GM23338 (cell line): ENCODE results near the gene TRPC3. TPM values are rescaled to one million over a fixed set of nuclear protein-coding genes. Genes with fewer than 3 reads are reported as not detected.

ENCODE experiments used
- ATAC-seq: fragments of 200-7000 bp; cut with Tn5 transposase; 3 replicates; pipeline ENCODE4 v1.9.1; 2020
- DNase-seq: peaks from one replicate; pipeline ENCODE4 v3.0.0-alpha.2; 2015; ENCODE audit warnings: low spot score
- H2AFZ ChIP-seq: fragments of 200-600 bp; sonication (generic); 2 replicates; pipeline ENCODE4 v1.8.0; 2016; ENCODE audit warnings: antibody characterized with exemption, mild to moderate bottlenecking, moderate library complexity
- H3F3A ChIP-seq: fragments of 200-600 bp; sonication (generic); replicated peaks from 2 replicates; pipeline ENCODE4 v1.8.0; 2017; ENCODE audit warnings: antibody characterized with exemption, mixed run types, low read depth
- H3K27ac ChIP-seq: fragments of 200-600 bp; sonication (generic); 2 replicates; pipeline ENCODE4 v1.6.1; 2016; ENCODE audit warnings: low read depth
- H3K27me3 ChIP-seq: fragments of 200-600 bp; sonication (generic); 2 replicates; pipeline ENCODE4 v1.8.0; 2016; ENCODE audit warnings: mild to moderate bottlenecking, mixed run types, moderate library complexity; ENCODE audit not compliant: insufficient read depth
- H3K36me3 ChIP-seq: fragments of 200-600 bp; sonication (generic); 2 replicates; pipeline ENCODE4 v1.8.0; 2016; ENCODE audit warnings: mild to moderate bottlenecking; ENCODE audit not compliant: insufficient read depth
- H3K4me1 ChIP-seq: fragments of 200-600 bp; sonication (generic); 2 replicates; pipeline ENCODE4 v1.8.0; 2016; ENCODE audit warnings: mild to moderate bottlenecking, moderate library complexity; ENCODE audit not compliant: insufficient read depth
- H3K4me2 ChIP-seq: fragments of 200-600 bp; sonication (generic); 2 replicates; pipeline ENCODE4 v1.7.1; 2017; ENCODE audit warnings: mixed run types
- H3K4me3 ChIP-seq: fragments of 200-600 bp; sonication (generic); 2 replicates; pipeline ENCODE4 v1.6.1; 2016; ENCODE audit warnings: mixed run types
- H3K79me2 ChIP-seq: fragments of 200-600 bp; sonication (generic); replicated peaks from 2 replicates; pipeline ENCODE4 v1.8.0; 2017; ENCODE audit warnings: mild to moderate bottlenecking; ENCODE audit not compliant: insufficient read depth
- H3K9me2 ChIP-seq: fragments of 200-600 bp; sonication (generic); 2 replicates; pipeline ENCODE4 v1.8.0; 2017; ENCODE audit not compliant: insufficient read depth
- H4K20me1 ChIP-seq: fragments of 200-600 bp; sonication (generic); replicated peaks from 2 replicates; pipeline ENCODE4 v1.8.0; 2017; ENCODE audit warnings: mild to moderate bottlenecking; ENCODE audit not compliant: insufficient read depth
- H3K27ac Mint-ChIP-seq: 2 replicates; pipeline ENCODE4 v1.8.0; 2020; ENCODE audit warnings: inconsistent platforms, mild to moderate bottlenecking, moderate library complexity, mixed read lengths
- H3K27me3 Mint-ChIP-seq: 3 replicates; pipeline ENCODE4 v1.8.0; 2022; ENCODE audit warnings: low read depth, mild to moderate bottlenecking, moderate library complexity, mixed read lengths, inconsistent platforms; ENCODE audit not compliant: insufficient read depth, poor library complexity
- H3K36me3 Mint-ChIP-seq: 3 replicates; pipeline ENCODE4 v1.8.0; 2021; ENCODE audit warnings: low read depth, mild to moderate bottlenecking, inconsistent platforms, moderate library complexity, mixed read lengths
- H3K4me1 Mint-ChIP-seq: 3 replicates; pipeline ENCODE4 v1.8.0; 2020; ENCODE audit warnings: mild to moderate bottlenecking, inconsistent platforms, mixed read lengths
- H3K4me3 Mint-ChIP-seq: 3 replicates; pipeline ENCODE4 v1.8.0; 2021; ENCODE audit warnings: moderate library complexity, mild to moderate bottlenecking, inconsistent platforms, mixed read lengths
- H3K9me3 Mint-ChIP-seq: 3 replicates; pipeline ENCODE4 v1.8.0; 2020; ENCODE audit warnings: moderate library complexity, mild to moderate bottlenecking, inconsistent platforms, mixed read lengths
- CREB1 ChIP-seq: fragments of 250-450 bp; sonication (Bioruptor Pico); IDR thresholded peaks from 2 replicates; pipeline ENCODE4 v1.5.0; 2020; ENCODE audit warnings: low read depth, mild to moderate bottlenecking, moderate library complexity
- EZH2 ChIP-seq: fragments of 200-600 bp; sonication (generic); IDR thresholded peaks from one replicate; pipeline ENCODE4 v1.8.0; 2017; ENCODE audit warnings: antibody characterized with exemption, mild to moderate bottlenecking, low read depth; ENCODE audit not compliant: unreplicated experiment
- NANOG ChIP-seq: IDR thresholded peaks from 2 replicates; pipeline ENCODE4 v1.6.1; 2016; ENCODE audit warnings: antibody characterized with exemption, borderline replicate concordance
- POLR2AphosphoS5 ChIP-seq: IDR thresholded peaks from 2 replicates; pipeline ENCODE4 v1.6.1; 2016; ENCODE audit warnings: antibody characterized with exemption, low read depth
- STAT1 ChIP-seq: IDR thresholded peaks from one replicate; pipeline ENCODE4 v1.6.1; 2016; ENCODE audit warnings: antibody characterized with exemption; ENCODE audit not compliant: unreplicated experiment
- ZNF114 ChIP-seq: fragments of 250-450 bp; sonication (Bioruptor Pico); IDR thresholded peaks from 2 replicates; pipeline ENCODE4 v1.5.0; 2020; ENCODE audit warnings: mild to moderate bottlenecking, moderate library complexity
- ZNF331 ChIP-seq: fragments of 250-450 bp; sonication (Bioruptor Pico); IDR thresholded peaks from 2 replicates; pipeline ENCODE4 v1.5.0; 2020; ENCODE audit warnings: low read depth, mild to moderate bottlenecking, moderate library complexity
- polyA plus RNA-seq: library from polyadenylated mRNA; unstranded; fragments of >200 nt; fragmentation: Nextera tagmentation; extraction: Ambion mirVana; gene quantifications from 2 replicates; pipeline ENCODE4 v1.2.1, GENCODE V29; 2016
- total RNA-seq: library from RNA; depleted of rRNA; stranded (reverse); fragments of >200 nt; shearing (Covaris generic); gene quantifications from 2 replicates; pipeline ENCODE4 v1.2.3, GENCODE V29; 2014
- TF ChIP-seq, protein P1 (sequence below), 2 experiments: fragments of 200-600 bp in 1 of 2; sonication (generic) in 1 of 2; conservative IDR thresholded peaks; 2 replicates each; pipeline versions ENCODE4 v1.5.1 to v1.6.1; 2016 to 2017; ENCODE audit warnings: antibody characterized with exemption in 2 of 2, low read depth in 2 of 2, mild to moderate bottlenecking in 2 of 2, moderate library complexity in 1 of 2
- TF ChIP-seq, protein P2 (sequence below): IDR thresholded peaks from one replicate; pipeline ENCODE4 v1.6.1; 2018; ENCODE audit warnings: antibody characterized with exemption; ENCODE audit not compliant: unreplicated experiment
- TF ChIP-seq, protein P3 (sequence below): IDR thresholded peaks from 2 replicates; pipeline ENCODE4 v1.6.1; 2016; ENCODE audit warnings: antibody characterized with exemption

Gene TRPC3
- total and polyA plus RNA-seq, 2 experiments from 2014 or later, result 0.44 to 1.0 TPM

DNA sequence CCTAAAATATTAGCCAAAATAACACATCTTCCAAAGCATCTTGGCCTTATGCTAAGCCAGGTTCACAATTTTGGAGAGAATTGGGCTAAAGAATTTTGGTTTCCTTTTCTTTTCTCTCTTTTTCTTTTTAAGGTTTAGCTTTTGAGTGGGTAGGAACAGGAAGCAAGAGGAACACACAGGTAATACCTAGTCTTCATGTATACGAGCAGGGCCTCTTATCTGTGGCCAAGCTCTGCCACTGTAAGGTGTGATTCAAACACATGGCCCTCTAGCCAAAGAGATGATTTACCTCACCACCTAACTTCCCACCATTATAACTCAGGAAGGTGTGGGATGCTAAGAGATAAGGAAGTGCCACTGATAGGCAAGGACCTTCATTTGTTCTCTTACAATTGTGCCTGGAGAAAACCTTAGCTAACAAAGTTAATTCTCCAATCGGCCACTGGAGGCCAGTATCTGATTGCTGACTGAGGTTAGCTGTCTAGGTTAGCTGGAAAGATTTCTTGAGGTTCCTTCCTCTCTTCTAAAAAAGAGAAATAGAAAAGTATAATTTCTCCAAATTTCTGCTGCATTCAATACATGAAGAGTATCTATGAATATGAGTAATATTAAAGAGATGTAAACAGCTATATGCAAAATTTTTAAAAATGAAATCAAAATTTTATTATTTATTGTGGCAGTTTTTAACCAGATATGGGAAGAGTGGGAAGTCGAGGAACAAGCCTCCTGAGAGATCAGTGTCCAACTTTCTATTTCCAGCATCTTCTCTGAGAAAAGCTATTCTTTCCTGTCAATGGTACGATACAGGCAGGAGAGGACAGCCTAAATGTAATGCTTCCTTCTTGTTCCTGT is 51.5 kb downstream of the TRPC3 start:
- no peaks in the 10 kb centered on the region for H3K27me3 Mint-ChIP-seq
- H3K27me3 ChIP-seq, result no peaks in the 10 kb centered on the region
- H3K4me1 Mint-ChIP-seq, result no peaks in the 10 kb centered on the region
- H3K27ac ChIP-seq, result no peak overlapping the region
- no peak overlapping the region for H3K27ac Mint-ChIP-seq
- no peaks in the 10 kb centered on the region for H3K79me2 ChIP-seq
- no peaks in the 10 kb centered on the region for H3K36me3 ChIP-seq
- H3K9me2 ChIP-seq, result no peaks in the 10 kb centered on the region
- no peak overlapping the region for H3K4me3 Mint-ChIP-seq
- peak; percentile 92 for ATAC-seq
- no peak overlapping the region for H2AFZ ChIP-seq
- H3F3A ChIP-seq, result no peaks in the 10 kb centered on the region
- no peaks in the 10 kb centered on the region for H3K4me1 ChIP-seq
- DNase-seq, result peak; percentile 84
- H3K36me3 Mint-ChIP-seq, result no peaks in the 10 kb centered on the region
- no peak overlapping the region for H3K4me2 ChIP-seq
- H4K20me1 ChIP-seq, result no peaks in the 10 kb centered on the region
- no peaks in the 10 kb centered on the region for H3K9me3 Mint-ChIP-seq
- H3K4me3 ChIP-seq, result no peak overlapping the region
- no peak for TF ChIP-seq EZH2
- TF ChIP-seq, protein P1, sequence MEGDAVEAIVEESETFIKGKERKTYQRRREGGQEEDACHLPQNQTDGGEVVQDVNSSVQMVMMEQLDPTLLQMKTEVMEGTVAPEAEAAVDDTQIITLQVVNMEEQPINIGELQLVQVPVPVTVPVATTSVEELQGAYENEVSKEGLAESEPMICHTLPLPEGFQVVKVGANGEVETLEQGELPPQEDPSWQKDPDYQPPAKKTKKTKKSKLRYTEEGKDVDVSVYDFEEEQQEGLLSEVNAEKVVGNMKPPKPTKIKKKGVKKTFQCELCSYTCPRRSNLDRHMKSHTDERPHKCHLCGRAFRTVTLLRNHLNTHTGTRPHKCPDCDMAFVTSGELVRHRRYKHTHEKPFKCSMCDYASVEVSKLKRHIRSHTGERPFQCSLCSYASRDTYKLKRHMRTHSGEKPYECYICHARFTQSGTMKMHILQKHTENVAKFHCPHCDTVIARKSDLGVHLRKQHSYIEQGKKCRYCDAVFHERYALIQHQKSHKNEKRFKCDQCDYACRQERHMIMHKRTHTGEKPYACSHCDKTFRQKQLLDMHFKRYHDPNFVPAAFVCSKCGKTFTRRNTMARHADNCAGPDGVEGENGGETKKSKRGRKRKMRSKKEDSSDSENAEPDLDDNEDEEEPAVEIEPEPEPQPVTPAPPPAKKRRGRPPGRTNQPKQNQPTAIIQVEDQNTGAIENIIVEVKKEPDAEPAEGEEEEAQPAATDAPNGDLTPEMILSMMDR (conservative IDR thresholded peaks at IDR 0.05; ENCODE audit: low read depth in 2 of 2), result peak; percentile 90 to 93

DNA sequence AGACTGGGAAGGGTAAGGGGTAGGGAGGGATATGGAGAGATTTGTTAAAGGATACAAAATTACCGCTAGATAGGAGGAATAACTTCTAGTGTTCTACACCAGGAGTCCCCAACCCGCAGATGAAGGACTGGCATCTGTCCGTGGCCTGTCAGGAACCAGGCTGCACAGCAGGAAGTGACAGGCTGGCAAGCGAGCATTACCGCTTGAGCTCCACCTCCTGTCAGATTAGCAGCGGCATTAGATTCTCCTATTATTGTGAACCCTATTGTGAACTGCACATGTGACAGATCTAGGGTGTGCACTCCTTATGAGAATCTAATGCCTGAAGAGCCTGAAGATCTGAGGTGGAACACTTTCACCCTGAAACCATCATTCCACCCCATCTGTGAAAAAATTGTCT is 53.7 kb downstream of the TRPC3 start:
- DNase-seq (peak; percentile 11), ATAC-seq (no peak)
- no peak overlapping the region for H3K27ac ChIP-seq
- H3K9me3 Mint-ChIP-seq, result no peaks in the 10 kb centered on the region
- H3K9me2 ChIP-seq, result no peaks in the 10 kb centered on the region
- no peak overlapping the region for H3K4me2 ChIP-seq
- H3K4me3 ChIP-seq, result no peak overlapping the region
- no peaks in the 10 kb centered on the region for H3K36me3 ChIP-seq
- H3F3A ChIP-seq, result no peaks in the 10 kb centered on the region
- H3K4me3 Mint-ChIP-seq, result no peak overlapping the region
- H3K4me1 ChIP-seq, result no peaks in the 10 kb centered on the region
- H3K36me3 Mint-ChIP-seq, result no peaks in the 10 kb centered on the region
- no peaks in the 10 kb centered on the region for H3K79me2 ChIP-seq
- H4K20me1 ChIP-seq, result no peaks in the 10 kb centered on the region
- H3K27me3 Mint-ChIP-seq, result no peaks in the 10 kb centered on the region
- H3K4me1 Mint-ChIP-seq, result no peaks in the 10 kb centered on the region
- no peak overlapping the region for H3K27ac Mint-ChIP-seq
- no peak overlapping the region for H2AFZ ChIP-seq
- H3K27me3 ChIP-seq, result no peaks in the 10 kb centered on the region
- TF ChIP-seq ZNF331 (CRISPR knock-in tag) (no peak), ZNF114 (no peak), STAT1 (no peak), POLR2AphosphoS5 (no peak), NANOG (no peak), CREB1 (no peak)
- TF ChIP-seq, protein P2, sequence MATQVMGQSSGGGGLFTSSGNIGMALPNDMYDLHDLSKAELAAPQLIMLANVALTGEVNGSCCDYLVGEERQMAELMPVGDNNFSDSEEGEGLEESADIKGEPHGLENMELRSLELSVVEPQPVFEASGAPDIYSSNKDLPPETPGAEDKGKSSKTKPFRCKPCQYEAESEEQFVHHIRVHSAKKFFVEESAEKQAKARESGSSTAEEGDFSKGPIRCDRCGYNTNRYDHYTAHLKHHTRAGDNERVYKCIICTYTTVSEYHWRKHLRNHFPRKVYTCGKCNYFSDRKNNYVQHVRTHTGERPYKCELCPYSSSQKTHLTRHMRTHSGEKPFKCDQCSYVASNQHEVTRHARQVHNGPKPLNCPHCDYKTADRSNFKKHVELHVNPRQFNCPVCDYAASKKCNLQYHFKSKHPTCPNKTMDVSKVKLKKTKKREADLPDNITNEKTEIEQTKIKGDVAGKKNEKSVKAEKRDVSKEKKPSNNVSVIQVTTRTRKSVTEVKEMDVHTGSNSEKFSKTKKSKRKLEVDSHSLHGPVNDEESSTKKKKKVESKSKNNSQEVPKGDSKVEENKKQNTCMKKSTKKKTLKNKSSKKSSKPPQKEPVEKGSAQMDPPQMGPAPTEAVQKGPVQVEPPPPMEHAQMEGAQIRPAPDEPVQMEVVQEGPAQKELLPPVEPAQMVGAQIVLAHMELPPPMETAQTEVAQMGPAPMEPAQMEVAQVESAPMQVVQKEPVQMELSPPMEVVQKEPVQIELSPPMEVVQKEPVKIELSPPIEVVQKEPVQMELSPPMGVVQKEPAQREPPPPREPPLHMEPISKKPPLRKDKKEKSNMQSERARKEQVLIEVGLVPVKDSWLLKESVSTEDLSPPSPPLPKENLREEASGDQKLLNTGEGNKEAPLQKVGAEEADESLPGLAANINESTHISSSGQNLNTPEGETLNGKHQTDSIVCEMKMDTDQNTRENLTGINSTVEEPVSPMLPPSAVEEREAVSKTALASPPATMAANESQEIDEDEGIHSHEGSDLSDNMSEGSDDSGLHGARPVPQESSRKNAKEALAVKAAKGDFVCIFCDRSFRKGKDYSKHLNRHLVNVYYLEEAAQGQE, result no peak
- TF ChIP-seq, protein P1 (conservative IDR thresholded peaks at IDR 0.05; ENCODE audit: low read depth in 2 of 2), result no peak
- TF ChIP-seq, protein P3, sequence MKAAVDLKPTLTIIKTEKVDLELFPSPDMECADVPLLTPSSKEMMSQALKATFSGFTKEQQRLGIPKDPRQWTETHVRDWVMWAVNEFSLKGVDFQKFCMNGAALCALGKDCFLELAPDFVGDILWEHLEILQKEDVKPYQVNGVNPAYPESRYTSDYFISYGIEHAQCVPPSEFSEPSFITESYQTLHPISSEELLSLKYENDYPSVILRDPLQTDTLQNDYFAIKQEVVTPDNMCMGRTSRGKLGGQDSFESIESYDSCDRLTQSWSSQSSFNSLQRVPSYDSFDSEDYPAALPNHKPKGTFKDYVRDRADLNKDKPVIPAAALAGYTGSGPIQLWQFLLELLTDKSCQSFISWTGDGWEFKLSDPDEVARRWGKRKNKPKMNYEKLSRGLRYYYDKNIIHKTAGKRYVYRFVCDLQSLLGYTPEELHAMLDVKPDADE, result no peak
